ENCODE results near the gene STK32B.
"Not testable (repeated sequence)": the region's sequence is repeated elsewhere in the genome, so short reads cannot be mapped to it uniquely, and the experiment has no call there.

The STK32B gene

DNA sequence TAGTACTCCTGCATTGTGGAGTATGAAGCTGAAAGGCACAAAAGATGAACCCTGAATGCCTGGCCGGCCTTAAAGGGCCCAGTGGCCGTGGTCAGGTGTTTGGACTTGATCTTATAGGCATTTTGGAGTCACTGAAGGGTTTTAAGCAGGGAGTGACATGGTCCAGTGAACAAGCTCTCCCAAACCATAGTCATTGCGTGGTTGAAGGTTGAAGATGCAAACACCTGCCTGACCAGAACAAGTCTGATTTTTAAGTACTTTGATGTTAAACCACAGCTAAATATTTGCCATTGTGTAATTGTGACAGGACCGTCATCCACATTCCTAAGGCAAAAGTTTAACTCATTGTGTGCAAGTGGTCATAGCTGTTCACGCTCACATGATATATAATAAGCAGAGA, 3.3 kb downstream of the STK32B start:
- H3K4me3 ChIP-seq (ENCODE audit: low read depth, low read length): no peak overlapping the region
- no peak overlapping the region for H3K27ac ChIP-seq (ENCODE audit: extremely low read depth, low read depth, low read length)
- H3K4me1 ChIP-seq (ENCODE audit: control insufficient read depth, insufficient read depth, low read length): no peaks in the 10 kb centered on the region
- H3K36me3 ChIP-seq (ENCODE audit: control insufficient read depth in 2 of 2, insufficient read depth in 1 of 2, low read length in 2 of 2): no peaks in the 10 kb centered on the region
- ChIA-PET POLR2A (no interaction called here), CTCF (interaction anchor here (0.6 to 0.8 kb wide), 2 partner anchors 88 to 775 kb away, joined by 3 to 4 read pairs; no protein-coding TSS in a partner anchor)
- no peaks in the 10 kb centered on the region for H3K9me3 ChIP-seq (ENCODE audit: control insufficient read depth, insufficient read depth, low read depth, low read length)
- TF ChIP-seq ZNF416 (tag by site-specific recombination; IDR thresholded peaks at IDR 0.05): no peak
- no peak for TF ChIP-seq ZBTB21 (tag by site-specific recombination; IDR thresholded peaks at IDR 0.05)
- no peak for TF ChIP-seq ZNF248 (tag by site-specific recombination; IDR thresholded peaks at IDR 0.05)
- TF ChIP-seq ZNF621 (tag by site-specific recombination; IDR thresholded peaks at IDR 0.05): no peak
- no peak for TF ChIP-seq ZNF302 (tag by site-specific recombination; IDR thresholded peaks at IDR 0.05; ENCODE audit: low read depth)
- TF ChIP-seq GLI2 (tag by site-specific recombination; IDR thresholded peaks at IDR 0.05; ENCODE audit: borderline replicate concordance, low read depth): no peak
- no peak for TF ChIP-seq ZFP37 (tag by site-specific recombination; IDR thresholded peaks at IDR 0.05)

DNA sequence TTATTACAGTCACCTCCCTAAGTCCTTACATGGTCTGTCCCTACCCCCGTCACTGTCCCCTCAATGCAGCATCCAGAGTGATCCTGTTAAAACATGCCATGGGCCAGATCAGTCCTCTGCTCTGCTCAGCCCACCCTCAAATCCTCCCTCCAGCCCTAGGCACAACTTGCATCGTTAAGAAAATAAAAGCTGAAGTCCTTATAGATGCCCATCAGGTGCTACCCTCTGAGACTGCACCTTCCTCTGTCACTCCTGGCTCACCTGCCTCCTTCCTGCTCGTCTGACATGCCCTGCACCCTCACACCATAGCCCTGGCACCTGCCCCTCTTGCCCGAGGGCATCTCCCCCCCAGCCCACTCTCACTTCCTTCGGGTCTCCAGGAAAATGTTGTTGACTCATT, 4.1 kb downstream of the STK32B start:
- POLR2A ChIA-PET: no interaction called here

DNA sequence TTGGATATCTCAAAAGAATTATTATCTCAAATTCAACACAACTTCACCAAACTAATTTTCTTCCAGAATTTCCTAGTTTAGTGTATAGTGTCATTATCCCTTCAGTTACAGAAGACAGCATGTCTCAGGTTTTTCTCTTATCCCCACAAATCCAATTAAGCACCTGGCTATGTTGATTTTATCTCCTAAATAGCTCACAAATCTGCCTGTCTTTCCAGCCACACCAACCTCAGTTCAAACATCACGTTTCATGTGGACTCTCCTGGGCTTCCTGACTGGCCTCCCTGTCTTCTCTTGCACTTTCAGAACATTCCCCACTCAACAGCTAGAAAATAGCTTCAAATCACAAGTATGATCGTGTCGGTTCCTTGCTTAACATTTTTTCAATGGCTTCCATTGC, 14.8 kb downstream of the STK32B start:
- Histone ChIP-seq H3K27ac (ENCODE audit: extremely low read depth, low read depth, low read length) (no peak overlapping the region), H3K36me3 (ENCODE audit: control insufficient read depth in 2 of 2, insufficient read depth in 1 of 2, low read length in 2 of 2) (no peaks in the 10 kb centered on the region), H3K4me1 (ENCODE audit: control insufficient read depth, insufficient read depth, low read length) (no peaks in the 10 kb centered on the region), H3K9me3 (ENCODE audit: control insufficient read depth, insufficient read depth, low read depth, low read length) (no peaks in the 10 kb centered on the region), H3K4me3 (ENCODE audit: low read depth, low read length) (no peak overlapping the region)
- ChIA-PET POLR2A (no interaction called here), CTCF (no interaction called here)
- TF ChIP-seq GLI2 (tag by site-specific recombination; IDR thresholded peaks at IDR 0.05; ENCODE audit: borderline replicate concordance, low read depth): no peak
- TF ChIP-seq ZNF341 (tag by site-specific recombination; IDR thresholded peaks at IDR 0.05; ENCODE audit: low read depth): no peak
- TF ChIP-seq, protein P1, sequence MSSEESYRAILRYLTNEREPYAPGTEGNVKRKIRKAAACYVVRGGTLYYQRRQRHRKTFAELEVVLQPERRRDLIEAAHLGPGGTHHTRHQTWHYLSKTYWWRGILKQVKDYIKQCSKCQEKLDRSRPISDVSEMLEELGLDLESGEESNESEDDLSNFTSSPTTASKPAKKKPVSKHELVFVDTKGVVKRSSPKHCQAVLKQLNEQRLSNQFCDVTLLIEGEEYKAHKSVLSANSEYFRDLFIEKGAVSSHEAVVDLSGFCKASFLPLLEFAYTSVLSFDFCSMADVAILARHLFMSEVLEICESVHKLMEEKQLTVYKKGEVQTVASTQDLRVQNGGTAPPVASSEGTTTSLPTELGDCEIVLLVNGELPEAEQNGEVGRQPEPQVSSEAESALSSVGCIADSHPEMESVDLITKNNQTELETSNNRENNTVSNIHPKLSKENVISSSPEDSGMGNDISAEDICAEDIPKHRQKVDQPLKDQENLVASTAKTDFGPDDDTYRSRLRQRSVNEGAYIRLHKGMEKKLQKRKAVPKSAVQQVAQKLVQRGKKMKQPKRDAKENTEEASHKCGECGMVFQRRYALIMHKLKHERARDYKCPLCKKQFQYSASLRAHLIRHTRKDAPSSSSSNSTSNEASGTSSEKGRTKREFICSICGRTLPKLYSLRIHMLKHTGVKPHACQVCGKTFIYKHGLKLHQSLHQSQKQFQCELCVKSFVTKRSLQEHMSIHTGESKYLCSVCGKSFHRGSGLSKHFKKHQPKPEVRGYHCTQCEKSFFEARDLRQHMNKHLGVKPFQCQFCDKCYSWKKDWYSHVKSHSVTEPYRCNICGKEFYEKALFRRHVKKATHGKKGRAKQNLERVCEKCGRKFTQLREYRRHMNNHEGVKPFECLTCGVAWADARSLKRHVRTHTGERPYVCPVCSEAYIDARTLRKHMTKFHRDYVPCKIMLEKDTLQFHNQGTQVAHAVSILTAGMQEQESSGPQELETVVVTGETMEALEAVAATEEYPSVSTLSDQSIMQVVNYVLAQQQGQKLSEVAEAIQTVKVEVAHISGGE (tag by site-specific recombination; conservative IDR thresholded peaks at IDR 0.05; ENCODE audit: low read depth): no peak
- no peak for TF ChIP-seq ZNF530 (tag by site-specific recombination; IDR thresholded peaks at IDR 0.05; ENCODE audit: low read depth)
- no peak for TF ChIP-seq ZNF10 (tag by site-specific recombination; IDR thresholded peaks at IDR 0.05)
- TF ChIP-seq ZNF658 (tag by site-specific recombination; IDR thresholded peaks at IDR 0.05): no peak
- no peak for TF ChIP-seq ZNF155 (tag by site-specific recombination; IDR thresholded peaks at IDR 0.05)

More for the DNA sequence above, 4.1 kb downstream of the STK32B start:
- Histone ChIP-seq H3K4me3 (ENCODE audit: low read depth, low read length) (no peak overlapping the region), H3K4me1 (ENCODE audit: control insufficient read depth, insufficient read depth, low read length) (no peaks in the 10 kb centered on the region), H3K9me3 (ENCODE audit: control insufficient read depth, insufficient read depth, low read depth, low read length) (no peaks in the 10 kb centered on the region), H3K36me3 (ENCODE audit: control insufficient read depth in 2 of 2, insufficient read depth in 1 of 2, low read length in 2 of 2) (no peaks in the 10 kb centered on the region), H3K27ac (ENCODE audit: extremely low read depth, low read depth, low read length) (no peak overlapping the region)
- TF ChIP-seq, protein P2, sequence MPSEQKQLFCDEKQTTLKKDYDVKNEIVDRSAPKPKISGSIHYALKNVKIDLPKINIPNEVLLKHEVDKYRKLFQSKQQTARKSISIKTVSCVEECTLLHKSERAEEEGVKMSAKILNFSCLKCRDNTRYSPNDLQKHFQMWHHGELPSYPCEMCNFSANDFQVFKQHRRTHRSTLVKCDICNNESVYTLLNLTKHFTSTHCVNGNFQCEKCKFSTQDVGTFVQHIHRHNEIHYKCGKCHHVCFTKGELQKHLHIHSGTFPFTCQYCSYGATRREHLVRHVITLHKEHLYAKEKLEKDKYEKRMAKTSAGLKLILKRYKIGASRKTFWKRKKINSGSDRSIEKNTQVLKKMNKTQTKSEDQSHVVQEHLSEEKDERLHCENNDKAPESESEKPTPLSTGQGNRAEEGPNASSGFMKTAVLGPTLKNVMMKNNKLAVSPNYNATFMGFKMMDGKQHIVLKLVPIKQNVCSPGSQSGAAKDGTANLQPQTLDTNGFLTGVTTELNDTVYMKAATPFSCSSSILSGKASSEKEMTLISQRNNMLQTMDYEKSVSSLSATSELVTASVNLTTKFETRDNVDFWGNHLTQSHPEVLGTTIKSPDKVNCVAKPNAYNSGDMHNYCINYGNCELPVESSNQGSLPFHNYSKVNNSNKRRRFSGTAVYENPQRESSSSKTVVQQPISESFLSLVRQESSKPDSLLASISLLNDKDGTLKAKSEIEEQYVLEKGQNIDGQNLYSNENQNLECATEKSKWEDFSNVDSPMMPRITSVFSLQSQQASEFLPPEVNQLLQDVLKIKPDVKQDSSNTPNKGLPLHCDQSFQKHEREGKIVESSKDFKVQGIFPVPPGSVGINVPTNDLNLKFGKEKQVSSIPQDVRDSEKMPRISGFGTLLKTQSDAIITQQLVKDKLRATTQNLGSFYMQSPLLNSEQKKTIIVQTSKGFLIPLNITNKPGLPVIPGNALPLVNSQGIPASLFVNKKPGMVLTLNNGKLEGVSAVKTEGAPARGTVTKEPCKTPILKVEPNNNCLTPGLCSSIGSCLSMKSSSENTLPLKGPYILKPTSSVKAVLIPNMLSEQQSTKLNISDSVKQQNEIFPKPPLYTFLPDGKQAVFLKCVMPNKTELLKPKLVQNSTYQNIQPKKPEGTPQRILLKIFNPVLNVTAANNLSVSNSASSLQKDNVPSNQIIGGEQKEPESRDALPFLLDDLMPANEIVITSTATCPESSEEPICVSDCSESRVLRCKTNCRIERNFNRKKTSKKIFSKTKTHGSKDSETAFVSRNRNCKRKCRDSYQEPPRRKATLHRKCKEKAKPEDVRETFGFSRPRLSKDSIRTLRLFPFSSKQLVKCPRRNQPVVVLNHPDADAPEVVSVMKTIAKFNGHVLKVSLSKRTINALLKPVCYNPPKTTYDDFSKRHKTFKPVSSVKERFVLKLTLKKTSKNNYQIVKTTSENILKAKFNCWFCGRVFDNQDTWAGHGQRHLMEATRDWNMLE (tag by site-specific recombination; conservative IDR thresholded peaks at IDR 0.05; ENCODE audit: low read depth): no peak
- TF ChIP-seq HOXC10 (CRISPR knock-in tag; IDR thresholded peaks at IDR 0.05) (no peak), ZBTB20 (tag by site-specific recombination; IDR thresholded peaks at IDR 0.05) (no peak), ZNF600 (tag by site-specific recombination; IDR thresholded peaks at IDR 0.05) (no peak), ZNF16 (tag by site-specific recombination; IDR thresholded peaks at IDR 0.05; ENCODE audit: low read depth) (no peak), ZXDB (tag by site-specific recombination; IDR thresholded peaks at IDR 0.05) (no peak), ZNF571 (tag by site-specific recombination; IDR thresholded peaks at IDR 0.05) (no peak), ZNF707 (tag by site-specific recombination; IDR thresholded peaks at IDR 0.05) (no peak)
- TF ChIP-seq, protein P3, sequence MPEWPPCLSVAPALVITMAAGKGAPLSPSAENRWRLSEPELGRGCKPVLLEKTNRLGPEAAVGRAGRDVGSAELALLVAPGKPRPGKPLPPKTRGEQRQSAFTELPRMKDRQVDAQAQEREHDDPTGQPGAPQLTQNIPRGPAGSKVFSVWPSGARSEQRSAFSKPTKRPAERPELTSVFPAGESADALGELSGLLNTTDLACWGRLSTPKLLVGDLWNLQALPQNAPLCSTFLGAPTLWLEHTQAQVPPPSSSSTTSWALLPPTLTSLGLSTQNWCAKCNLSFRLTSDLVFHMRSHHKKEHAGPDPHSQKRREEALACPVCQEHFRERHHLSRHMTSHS (tag by site-specific recombination; IDR thresholded peaks at IDR 0.05): no peak
- CTCF ChIA-PET: interaction anchor here (0.6 to 0.8 kb wide), 2 partner anchors 87 to 774 kb away, joined by 3 to 4 read pairs; no protein-coding TSS in a partner anchor

DNA sequence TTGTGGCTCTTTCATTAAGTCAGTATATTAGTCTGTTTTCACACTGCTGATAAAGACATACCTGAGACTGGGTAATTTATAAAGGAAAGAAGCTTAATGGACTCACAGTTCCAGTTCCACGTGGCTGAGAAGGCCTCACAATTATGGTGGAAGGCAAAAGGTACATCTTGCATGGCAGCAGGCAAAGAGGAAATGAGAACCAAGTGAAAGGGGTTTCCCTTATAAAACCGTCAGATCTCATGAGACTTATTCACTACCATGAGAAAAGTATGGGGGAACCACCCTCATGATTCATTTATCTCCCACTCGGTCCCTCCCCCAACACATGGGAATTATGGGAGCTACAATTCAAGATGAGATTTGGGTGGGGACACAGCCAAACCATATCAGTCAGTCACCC, 15.7 kb downstream of the STK32B start:
- H3K4me1 ChIP-seq (ENCODE audit: control insufficient read depth, insufficient read depth, low read length); H3K9me3 ChIP-seq (ENCODE audit: control insufficient read depth, insufficient read depth, low read depth, low read length); POLR2A ChIA-PET; CTCF ChIA-PET; H3K4me3 ChIP-seq (ENCODE audit: low read depth, low read length); H3K36me3 ChIP-seq (ENCODE audit: control insufficient read depth in 2 of 2, insufficient read depth in 1 of 2, low read length in 2 of 2); H3K27ac ChIP-seq (ENCODE audit: extremely low read depth, low read depth, low read length): not testable (repeated sequence)

Measured in HEK293 (cell line).